Measurements from ENCODE around the gene NEK1.

GRCh38 chr4:169376421-169376820, 236.0 kb downstream of the NEK1 start:
- TF ChIP-seq CTCF (IDR thresholded peaks at IDR 0.05; ENCODE audit: insufficient read depth, low read length, poor library complexity, severe bottlenecking) (no peak), EZH2phosphoT487 (conservative IDR thresholded peaks at IDR 0.05; ENCODE audit: low read length) (no peak)
